SK-N-SH treated with all-trans-retinoic acid at 6 μM for 48 hours (cell line): Measurements from ENCODE around the gene PROC.

Source experiments
- ESRRG ChIP-seq: fragments of 250-450 bp; sonication (Bioruptor Pico); IDR thresholded peaks from 2 replicates; pipeline ENCODE4 v1.6.1; 2021; ENCODE audit warnings: mild to moderate bottlenecking
- RARB ChIP-seq: fragments of 250-450 bp; sonication (Bioruptor Pico); IDR thresholded peaks from 2 replicates; pipeline ENCODE4 v1.8.0; 2021; ENCODE audit warnings: mild to moderate bottlenecking, moderate library complexity
- SNAI2 ChIP-seq: fragments of 250-450 bp; sonication (Bioruptor Pico); IDR thresholded peaks from 2 replicates; pipeline ENCODE4 v1.5.0; 2020; ENCODE audit warnings: mild to moderate bottlenecking, moderate library complexity
- ZFP30 ChIP-seq: fragments of 450-650 bp; formaldehyde crosslinking; IDR thresholded peaks from 2 replicates; pipeline ENCODE4 v1.5.0; 2022; ENCODE audit warnings: mild to moderate bottlenecking, moderate library complexity
- ZNF8 ChIP-seq: fragments of 450-650 bp; formaldehyde crosslinking; IDR thresholded peaks from 2 replicates; pipeline ENCODE4 v1.5.0; 2020; ENCODE audit warnings: mild to moderate bottlenecking, moderate library complexity
- TF ChIP-seq, protein P1 (sequence below): fragments of 250-450 bp; sonication (Bioruptor Pico); IDR thresholded peaks from 2 replicates; pipeline ENCODE4 v1.8.0; 2020; ENCODE audit warnings: mild to moderate bottlenecking, moderate library complexity, borderline replicate concordance
- TF ChIP-seq, protein P2 (sequence below): fragments of 250-450 bp; sonication (Bioruptor Pico); IDR thresholded peaks from 2 replicates; pipeline ENCODE4 v1.5.0; 2020; ENCODE audit warnings: mild to moderate bottlenecking, moderate library complexity
- TF ChIP-seq, protein P3 (sequence below): fragments of 250-450 bp; sonication (Bioruptor Pico); IDR thresholded peaks from 2 replicates; pipeline ENCODE4 v1.5.1; 2020; ENCODE audit warnings: low read depth, mild to moderate bottlenecking, moderate library complexity

DNA sequence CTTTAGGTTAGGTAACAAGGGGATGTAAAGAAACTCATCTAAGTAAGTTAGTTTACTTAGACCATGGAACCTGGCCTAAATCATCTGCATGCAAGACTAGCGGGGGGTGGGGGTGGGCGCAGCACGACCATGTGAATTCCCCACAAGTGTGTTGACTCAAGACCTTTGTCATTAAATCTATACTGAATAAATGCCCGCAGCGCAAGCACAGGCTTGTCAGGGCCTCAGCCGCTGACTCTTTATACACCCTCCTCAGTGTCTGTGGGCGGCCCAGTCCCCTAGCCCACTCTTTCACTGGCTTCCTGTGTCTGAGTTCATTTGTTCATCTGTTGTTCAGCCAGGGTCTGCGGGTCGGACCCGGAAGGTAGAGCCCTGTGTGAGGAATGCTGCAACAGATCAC lies 48.2 kb upstream of the PROC start:
- TF ChIP-seq, protein P1, sequence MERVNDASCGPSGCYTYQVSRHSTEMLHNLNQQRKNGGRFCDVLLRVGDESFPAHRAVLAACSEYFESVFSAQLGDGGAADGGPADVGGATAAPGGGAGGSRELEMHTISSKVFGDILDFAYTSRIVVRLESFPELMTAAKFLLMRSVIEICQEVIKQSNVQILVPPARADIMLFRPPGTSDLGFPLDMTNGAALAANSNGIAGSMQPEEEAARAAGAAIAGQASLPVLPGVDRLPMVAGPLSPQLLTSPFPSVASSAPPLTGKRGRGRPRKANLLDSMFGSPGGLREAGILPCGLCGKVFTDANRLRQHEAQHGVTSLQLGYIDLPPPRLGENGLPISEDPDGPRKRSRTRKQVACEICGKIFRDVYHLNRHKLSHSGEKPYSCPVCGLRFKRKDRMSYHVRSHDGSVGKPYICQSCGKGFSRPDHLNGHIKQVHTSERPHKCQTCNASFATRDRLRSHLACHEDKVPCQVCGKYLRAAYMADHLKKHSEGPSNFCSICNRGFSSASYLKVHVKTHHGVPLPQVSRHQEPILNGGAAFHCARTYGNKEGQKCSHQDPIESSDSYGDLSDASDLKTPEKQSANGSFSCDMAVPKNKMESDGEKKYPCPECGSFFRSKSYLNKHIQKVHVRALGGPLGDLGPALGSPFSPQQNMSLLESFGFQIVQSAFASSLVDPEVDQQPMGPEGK (CRISPR knock-in tag): no peak
- TF ChIP-seq ESRRG (CRISPR knock-in tag) (no peak), ZNF8 (no peak), SNAI2 (CRISPR knock-in tag) (no peak), RARB (no peak), ZFP30 (no peak)
- TF ChIP-seq, protein P2, sequence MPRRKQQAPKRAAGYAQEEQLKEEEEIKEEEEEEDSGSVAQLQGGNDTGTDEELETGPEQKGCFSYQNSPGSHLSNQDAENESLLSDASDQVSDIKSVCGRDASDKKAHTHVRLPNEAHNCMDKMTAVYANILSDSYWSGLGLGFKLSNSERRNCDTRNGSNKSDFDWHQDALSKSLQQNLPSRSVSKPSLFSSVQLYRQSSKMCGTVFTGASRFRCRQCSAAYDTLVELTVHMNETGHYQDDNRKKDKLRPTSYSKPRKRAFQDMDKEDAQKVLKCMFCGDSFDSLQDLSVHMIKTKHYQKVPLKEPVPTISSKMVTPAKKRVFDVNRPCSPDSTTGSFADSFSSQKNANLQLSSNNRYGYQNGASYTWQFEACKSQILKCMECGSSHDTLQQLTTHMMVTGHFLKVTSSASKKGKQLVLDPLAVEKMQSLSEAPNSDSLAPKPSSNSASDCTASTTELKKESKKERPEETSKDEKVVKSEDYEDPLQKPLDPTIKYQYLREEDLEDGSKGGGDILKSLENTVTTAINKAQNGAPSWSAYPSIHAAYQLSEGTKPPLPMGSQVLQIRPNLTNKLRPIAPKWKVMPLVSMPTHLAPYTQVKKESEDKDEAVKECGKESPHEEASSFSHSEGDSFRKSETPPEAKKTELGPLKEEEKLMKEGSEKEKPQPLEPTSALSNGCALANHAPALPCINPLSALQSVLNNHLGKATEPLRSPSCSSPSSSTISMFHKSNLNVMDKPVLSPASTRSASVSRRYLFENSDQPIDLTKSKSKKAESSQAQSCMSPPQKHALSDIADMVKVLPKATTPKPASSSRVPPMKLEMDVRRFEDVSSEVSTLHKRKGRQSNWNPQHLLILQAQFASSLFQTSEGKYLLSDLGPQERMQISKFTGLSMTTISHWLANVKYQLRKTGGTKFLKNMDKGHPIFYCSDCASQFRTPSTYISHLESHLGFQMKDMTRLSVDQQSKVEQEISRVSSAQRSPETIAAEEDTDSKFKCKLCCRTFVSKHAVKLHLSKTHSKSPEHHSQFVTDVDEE (CRISPR knock-in tag): no peak
- TF ChIP-seq, protein P3, sequence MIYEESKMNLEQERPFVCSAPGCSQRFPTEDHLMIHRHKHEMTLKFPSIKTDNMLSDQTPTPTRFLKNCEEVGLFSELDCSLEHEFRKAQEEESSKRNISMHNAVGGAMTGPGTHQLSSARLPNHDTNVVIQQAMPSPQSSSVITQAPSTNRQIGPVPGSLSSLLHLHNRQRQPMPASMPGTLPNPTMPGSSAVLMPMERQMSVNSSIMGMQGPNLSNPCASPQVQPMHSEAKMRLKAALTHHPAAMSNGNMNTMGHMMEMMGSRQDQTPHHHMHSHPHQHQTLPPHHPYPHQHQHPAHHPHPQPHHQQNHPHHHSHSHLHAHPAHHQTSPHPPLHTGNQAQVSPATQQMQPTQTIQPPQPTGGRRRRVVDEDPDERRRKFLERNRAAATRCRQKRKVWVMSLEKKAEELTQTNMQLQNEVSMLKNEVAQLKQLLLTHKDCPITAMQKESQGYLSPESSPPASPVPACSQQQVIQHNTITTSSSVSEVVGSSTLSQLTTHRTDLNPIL (CRISPR knock-in tag): no peak
